Pancreas (tissue), 10 donors: ENCODE data around the gene BEX4. TPM values are rescaled to one million over a fixed set of nuclear protein-coding genes. Genes with fewer than 3 reads are reported as not detected.
"Not testable (repeated sequence)": the region's sequence is repeated elsewhere in the genome, so short reads cannot be mapped to it uniquely, and the experiment has no call there.

Source experiments
- ATAC-seq, 4 donors: fragments of 200-7000 bp; cut with Tn5 transposase; one replicate each; pipeline versions ENCODE4 v1.8.0 to v1.9.1; 2020; ENCODE audit warnings: mild to moderate bottlenecking in 4 of 4, moderate library complexity in 4 of 4
- DNase-seq, 6 donors: peaks; one replicate each; pipeline ENCODE4 v3.0.0-alpha.2; 2020
- FAIRE-seq: peaks from 2 replicates; lab custom pipeline; 2012; peaks lifted over from hg19 to GRCh38; lab: Jason Lieb, UNC
- H3K27ac ChIP-seq, 4 donors: fragments of 200-600 bp; sonication (generic); 1 replicate in 3 of 4; 2 replicates in 1 of 4; pipeline versions ENCODE4 v1.5.0 to v1.8.0; 2020
- H3K27me3 ChIP-seq, 4 donors: fragments of 200-600 bp; one replicate each; pipeline ENCODE4 v1.8.0; 2021
- H3K36me3 ChIP-seq, 3 donors: fragments of 200-600 bp; sonication (generic) in 1 of 3; one replicate each; pipeline versions ENCODE4 v1.5.0 to v1.8.0; 2020 to 2021
- H3K4me1 ChIP-seq, 3 donors: fragments of 200-600 bp; one replicate each; pipeline ENCODE4 v1.8.0; 2021
- H3K4me3 ChIP-seq, 4 donors: fragments of 200-600 bp; sonication (generic) in 2 of 4; one replicate each; pipeline versions ENCODE4 v1.5.0 to v1.8.0; 2020 to 2021
- H3K9me3 ChIP-seq, 4 donors: fragments of 200-600 bp; one replicate each; pipeline ENCODE4 v1.8.0; 2021
- CTCF ChIP-seq, 4 donors: fragments of 200-600 bp; sonication (generic) in 3 of 4; IDR thresholded peaks; one replicate each; pipeline versions ENCODE4 v1.5.0 to v1.8.0; 2021; ENCODE audit warnings: antibody characterized with exemption in 4 of 4
- WGBS, 2 donors: extraction: QIAGEN DNeasy Blood & Tissue Kit; methylation state at CpG; one replicate each; pipeline ENCODE4 v1.1.7; 2013; 5-methylcytosine and 5-hydroxymethylcytosine counted together
- intact Hi-C, 3 donors: fragments of 100-400 bp; cut with DNase I; formaldehyde crosslinking; loops; one replicate each; pipeline versions ENCODE4 v1.11.1 to v1.14.2; 2022
- polyA plus RNA-seq, 2 donors: library from polyadenylated mRNA; stranded (reverse); fragments of 200-250 nt; gene quantifications; one replicate each; pipeline ENCODE4 v1.2.3, GENCODE V29; 2013
- total RNA-seq, 6 donors: library from RNA; stranded (reverse); fragmentation: NEBNext Ultra II Directional in 4 of 6; extraction: Animal tissue kit (Norgen Biotek cat#: 25700) in 4 of 6; gene quantifications; one replicate each; pipeline versions ENCODE4 v1.2.1 to v1.2.4, GENCODE V29; 2021 to 2023
- donor health status: healthy with polysubstance abuse.
- donor health status: DM: no; HTN: no; CAD: no; lungs with moderate emphysema.
- donor health status: DM: no; HTN: no; CAD: no.
- donor health status: control.
- donor health status: control.
- donor health status: Bipolar disorder and iron deficiency.
- donor health status: DM: yes; HTN: yes; CAD: no.
- donor health status: DM: no; HTN: no; CAD: no.
- donor health status: DM: no; HTN: no; CAD: no.
- donor health status: DM: yes; HTN: yes; CAD: no.

The BEX4 gene
- total RNA-seq: 10 to 100 TPM in 3 of 6 donors, 1 to 10 TPM in 3; 7.4 to 18.5 (median 9.7) TPM
- polyA plus RNA-seq: 10 to 100 TPM; 24.9 to 89.2 TPM

- Histone ChIP-seq H3K27ac (peak within 1 kb of the TSS; percentile 38 to 81 (median 62)), H3K9me3 (no peaks in the 10 kb centered on the region), H3K4me3 (peak within 1 kb of the TSS; percentile 44 to 66 (median 56)), H3K27me3 (peaks cover 0 to 4% (median 0%) of the 10 kb centered on the region in 4 donors), H3K4me1 (no peaks in the 10 kb centered on the region), H3K36me3 (no peaks in the 10 kb centered on the region)
- ATAC-seq (peak; percentile 97 to 98 (median 98)), FAIRE-seq (no peak), DNase-seq (peak; percentile 76 to 89 (median 82))
- intact Hi-C loops: no loop called here
- WGBS, 2 donors: 1 to 37% methylated on average over 44 to 45 of the region's 45 CpGs
- TF ChIP-seq CTCF (IDR thresholded peaks at IDR 0.05): no peak
Observed at GRCh38 chrX:103214870-103215424, at the start of gene BEX4. Gene BEX4 (plus strand): TSS chrX:103215108. CDS start chrX:103216154, 1,046 bp downstream.

- TF ChIP-seq CTCF (IDR thresholded peaks at IDR 0.05): no peak
- peaks cover 0 to 6% (median 2%) of the 10 kb centered on the region in 4 donors for H3K27me3 ChIP-seq
- 58 to 63% methylated on average over 3 of the region's 3 CpGs for WGBS, 2 donors
- intact Hi-C loops: loop anchor here in 2 of 3 donors (10.0 kb wide), 2 partner anchors 215 to 225 kb away; no protein-coding TSS in a partner anchor
- no peak overlapping the region for H3K4me3 ChIP-seq
- no peaks in the 10 kb centered on the region for H3K36me3 ChIP-seq
- FAIRE-seq: no peak
- H3K27ac ChIP-seq: no peak overlapping the region
- no peak for ATAC-seq
- no peak for DNase-seq
- no peaks in the 10 kb centered on the region for H3K9me3 ChIP-seq
- no peaks in the 10 kb centered on the region for H3K4me1 ChIP-seq
Observed at GRCh38 chrX:103170216-103170615, 44.7 kb upstream of the BEX4 start.

GRCh38 chrX:103171353-103171752 lies 43.6 kb upstream of the BEX4 start:
- H3K9me3 ChIP-seq: no peaks in the 10 kb centered on the region
- ATAC-seq (no peak), DNase-seq (no peak), FAIRE-seq (no peak)
- TF ChIP-seq CTCF (IDR thresholded peaks at IDR 0.05): no peak
- WGBS, 2 donors: 54 to 76% methylated on average over 2 of the region's 2 CpGs
- H3K27ac ChIP-seq: no peak overlapping the region
- no peaks in the 10 kb centered on the region for H3K4me1 ChIP-seq
- H3K36me3 ChIP-seq: no peaks in the 10 kb centered on the region
- peaks cover 0 to 13% (median 3%) of the 10 kb centered on the region in 4 donors for H3K27me3 ChIP-seq
- no peak overlapping the region for H3K4me3 ChIP-seq
- intact Hi-C loops: loop anchor here in 2 of 3 donors (10.0 kb wide), 2 partner anchors 217 to 227 kb away; no protein-coding TSS in a partner anchor

- WGBS, 2 donors: 82 to 94% methylated on average over 2 of the region's 2 CpGs
- H3K4me3 ChIP-seq, FAIRE-seq, DNase-seq, H3K27ac ChIP-seq, ATAC-seq, H3K4me1 ChIP-seq, H3K36me3 ChIP-seq, H3K9me3 ChIP-seq: not testable (repeated sequence)
- intact Hi-C loops: loop anchor here in 2 of 3 donors (10.0 kb wide), 2 partner anchors 220 to 230 kb away; no protein-coding TSS in a partner anchor
- H3K27me3 ChIP-seq: peaks cover 0 to 15% (median 0%) of the 10 kb centered on the region in 4 donors
Observed at GRCh38 chrX:103175256-103175655, 39.7 kb upstream of the BEX4 start.

- intact Hi-C loops: loop anchor here in 2 of 3 donors (10.0 kb wide), 2 partner anchors 221 to 231 kb away; no protein-coding TSS in a partner anchor
Observed at GRCh38 chrX:103175944-103176753, 38.8 kb upstream of the BEX4 start.

More at GRCh38 chrX:103175944-103176753, 38.8 kb upstream of the BEX4 start:
- FAIRE-seq (peak; percentile 13), ATAC-seq (peak; percentile 72 to 96 (median 92)), DNase-seq (peak; percentile 24 to 87 (median 69))
- H3K27ac ChIP-seq: no peak overlapping the region
- 13 to 25% methylated on average over 11 of the region's 11 CpGs for WGBS, 2 donors
- H3K36me3 ChIP-seq: no peaks in the 10 kb centered on the region
- H3K27me3 ChIP-seq: peaks cover 0 to 21% (median 3%) of the 10 kb centered on the region in 4 donors
- TF ChIP-seq CTCF (IDR thresholded peaks at IDR 0.05): peak; percentile 62 to 78 (median 64)
- no peaks in the 10 kb centered on the region for H3K9me3 ChIP-seq
- no peak overlapping the region for H3K4me3 ChIP-seq
- no peaks in the 10 kb centered on the region for H3K4me1 ChIP-seq
